NCI-H82 treated with DMSO at 0.1 percent for 48 hours (cell line): ENCODE results near the gene PLCB4.
"Not testable (repeated sequence)": the region's sequence is repeated elsewhere in the genome, so short reads cannot be mapped to it uniquely, and the experiment has no call there.

Source experiments
- DNase-seq: peaks from one replicate; lab custom pipeline; 2025; ENCODE audit not compliant: unreplicated experiment; lab: John Stamatoyannopoulos, UW

Gene PLCB4

DNA sequence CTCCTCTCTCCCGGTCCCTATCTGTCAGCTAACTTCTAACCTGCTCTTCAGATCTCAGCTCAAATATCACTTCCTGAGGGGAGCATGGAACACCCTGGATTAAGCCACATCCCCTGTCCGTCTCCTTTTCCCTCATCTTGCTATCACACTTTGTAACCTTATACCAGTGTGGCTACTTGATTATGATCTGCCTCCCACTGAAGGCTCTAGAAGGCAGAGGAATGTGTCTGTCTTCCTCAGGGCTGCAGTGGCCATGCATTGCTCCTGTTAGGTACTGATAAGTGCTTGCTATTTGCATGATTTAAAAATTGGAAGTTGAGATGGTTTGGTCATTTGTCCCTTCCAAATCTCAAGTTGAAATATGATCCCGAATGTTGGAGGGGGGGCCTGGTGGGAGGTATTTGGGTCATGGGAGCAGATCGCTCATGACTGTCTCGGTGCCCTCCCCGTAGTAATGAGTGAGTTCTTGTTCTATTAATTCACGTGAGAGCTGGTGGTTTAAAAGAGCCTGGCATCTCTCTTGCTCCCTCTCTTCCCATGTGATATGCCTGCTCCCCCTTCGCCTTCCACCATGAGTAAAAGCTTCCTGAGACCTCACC lies 71.4 kb downstream of the PLCB4 start:
- no peak for DNase-seq

GRCh38 chr20:9141070-9141469 lies 72.2 kb downstream of the PLCB4 start:
- DNase-seq: no peak

- DNase-seq: no peak
Measured at GRCh38 chr20:9141921-9142320, 73.0 kb downstream of the PLCB4 start.

DNA sequence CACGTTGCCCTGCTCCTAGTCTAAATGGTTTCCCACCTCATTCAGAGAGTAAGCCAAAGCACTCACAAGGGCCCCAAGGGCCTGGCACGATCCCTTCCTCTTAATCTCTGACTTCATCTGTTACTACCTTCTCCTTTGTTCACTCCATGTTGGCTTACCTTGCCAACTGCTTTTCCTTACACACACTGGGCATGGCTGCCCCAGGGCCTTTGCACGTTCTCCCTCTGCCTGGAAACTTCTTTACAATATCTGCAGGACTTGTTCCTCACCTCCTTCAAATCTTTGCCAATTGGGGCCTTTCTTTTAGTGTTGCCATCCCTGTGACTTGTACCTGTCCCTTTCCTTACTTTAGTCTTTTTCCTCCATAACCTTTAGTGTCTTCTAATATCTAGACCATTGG lies 73.9 kb downstream of the PLCB4 start:
- no peak for DNase-seq

GRCh38 chr20:9143926-9144325 lies 75.0 kb downstream of the PLCB4 start:
- DNase-seq: no peak

- DNase-seq: no peak
Measured at GRCh38 chr20:9144643-9145042, 75.8 kb downstream of the PLCB4 start.

DNA sequence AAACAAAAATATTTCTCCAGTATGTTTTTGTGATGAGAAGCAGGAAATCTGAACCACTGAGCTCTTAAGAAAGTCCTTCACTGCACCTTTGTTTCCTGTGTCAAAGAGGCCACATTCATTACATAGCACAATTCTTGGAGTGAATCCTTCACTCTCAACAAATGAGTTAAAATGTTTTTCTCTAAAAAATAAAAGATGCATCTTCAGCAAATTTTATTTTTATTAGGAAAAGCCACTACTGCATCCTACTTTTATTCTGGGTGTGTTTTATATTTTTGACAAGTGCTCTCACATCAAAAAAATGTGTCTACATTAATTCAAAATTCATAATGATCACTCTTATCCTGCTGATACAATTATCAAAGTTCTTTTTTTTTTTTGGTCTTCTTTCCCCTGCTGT lies 76.3 kb downstream of the PLCB4 start:
- no peak for DNase-seq

DNA sequence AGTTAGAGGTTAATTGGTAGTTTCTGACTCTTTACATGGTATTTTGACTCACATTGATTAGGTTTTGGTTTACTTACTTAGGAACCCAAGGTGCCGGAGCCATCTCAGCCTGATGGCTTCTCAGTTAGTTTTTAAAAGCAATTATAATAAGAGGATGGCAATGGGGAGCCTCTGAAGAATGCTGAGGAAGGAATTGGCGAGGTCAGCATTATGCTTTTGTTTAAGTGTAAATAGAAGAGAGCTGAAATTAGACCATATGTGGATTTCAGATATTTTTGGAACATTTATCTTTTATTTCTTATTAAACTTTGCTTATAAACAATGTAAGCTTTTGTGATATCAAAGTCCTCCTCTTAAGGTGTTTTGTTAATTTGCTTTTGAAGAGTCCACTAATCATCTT lies 77.8 kb downstream of the PLCB4 start:
- no peak for DNase-seq

DNA sequence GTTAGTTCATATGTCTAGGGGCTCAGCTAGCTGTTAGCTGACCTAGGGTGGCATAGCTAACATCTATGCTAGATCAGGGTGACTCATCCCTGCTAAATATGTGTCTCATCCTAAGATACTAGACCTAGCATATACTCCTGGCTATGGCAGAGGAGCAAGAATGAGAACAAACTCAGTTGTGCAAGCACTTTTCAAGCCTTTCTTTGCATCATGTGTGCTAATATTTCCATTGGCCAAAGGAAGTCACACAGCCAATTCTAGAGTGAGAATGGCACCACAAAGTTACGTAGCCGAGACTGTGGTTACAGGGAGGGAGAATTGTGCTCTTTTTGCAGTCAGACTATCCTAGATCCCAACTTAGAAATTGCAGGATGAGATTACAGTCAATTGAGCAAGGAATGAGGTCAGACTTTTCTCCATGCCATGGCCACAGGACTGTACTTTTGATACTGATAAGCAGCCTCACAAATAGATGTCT lies 78.7 kb downstream of the PLCB4 start:
- DNase-seq: no peak

DNA sequence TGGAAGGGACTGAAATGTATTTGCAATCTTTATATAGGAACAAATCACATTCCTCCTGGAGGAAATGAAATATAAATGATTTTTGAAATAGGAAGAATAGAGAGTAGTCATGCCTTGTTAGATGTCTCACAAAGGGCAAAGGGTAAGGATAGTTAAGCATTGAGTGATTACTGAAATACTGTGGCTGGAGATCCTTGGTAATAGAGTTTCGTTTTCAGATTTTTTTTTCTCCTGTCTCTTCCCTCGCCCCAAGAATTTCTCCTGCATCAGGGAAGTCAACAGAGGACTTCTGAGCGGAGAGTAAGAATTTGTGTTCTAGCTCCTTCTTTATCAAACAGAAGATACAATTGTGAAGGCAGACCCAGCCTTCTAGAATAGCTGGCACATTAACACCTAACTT lies 79.4 kb downstream of the PLCB4 start:
- no peak for DNase-seq

DNA sequence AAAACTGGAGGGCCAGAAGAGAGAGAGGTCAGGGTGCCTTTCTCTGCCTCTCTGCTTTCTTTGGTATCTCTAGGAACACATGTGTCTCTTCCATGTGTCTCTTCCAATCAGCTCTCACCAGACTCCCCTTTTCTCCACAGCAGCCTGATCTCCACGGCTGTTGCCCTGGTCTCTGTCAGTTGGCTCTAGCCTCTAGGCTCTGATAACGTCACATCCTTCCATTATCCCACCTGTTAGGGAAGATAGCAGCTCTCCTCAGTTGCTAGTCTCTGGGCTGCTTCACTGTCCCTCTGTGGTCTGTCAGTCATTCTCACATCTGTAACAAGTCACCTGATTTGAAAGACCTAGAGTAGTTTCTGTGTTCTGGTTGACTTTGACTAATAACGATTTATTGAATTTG lies 80.2 kb downstream of the PLCB4 start:
- DNase-seq: no peak

- DNase-seq: no peak
Measured at GRCh38 chr20:9149796-9150195, 80.9 kb downstream of the PLCB4 start.

GRCh38 chr20:9150679-9151078 lies 81.8 kb downstream of the PLCB4 start:
- no peak for DNase-seq

DNA sequence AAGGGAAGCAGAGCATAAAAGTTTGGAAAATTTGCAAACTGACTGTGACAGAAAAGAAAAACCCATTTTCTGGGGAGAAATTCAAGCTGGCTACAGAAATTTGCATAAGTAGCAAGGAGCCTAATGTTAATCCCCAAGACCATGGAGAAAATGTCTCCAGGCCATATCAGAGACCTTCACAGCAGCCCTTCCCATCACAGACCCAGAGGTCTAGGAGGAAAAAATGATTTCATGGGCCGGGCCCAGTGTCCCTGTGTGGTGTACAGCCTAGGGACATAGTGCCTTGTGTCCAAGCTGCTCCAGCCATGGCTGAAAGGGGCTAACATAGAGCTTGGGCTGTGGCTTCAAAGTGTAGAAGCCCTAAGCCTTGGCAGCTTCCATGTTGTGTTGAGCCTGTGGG lies 83.3 kb downstream of the PLCB4 start:
- DNase-seq: not testable (repeated sequence)

DNA sequence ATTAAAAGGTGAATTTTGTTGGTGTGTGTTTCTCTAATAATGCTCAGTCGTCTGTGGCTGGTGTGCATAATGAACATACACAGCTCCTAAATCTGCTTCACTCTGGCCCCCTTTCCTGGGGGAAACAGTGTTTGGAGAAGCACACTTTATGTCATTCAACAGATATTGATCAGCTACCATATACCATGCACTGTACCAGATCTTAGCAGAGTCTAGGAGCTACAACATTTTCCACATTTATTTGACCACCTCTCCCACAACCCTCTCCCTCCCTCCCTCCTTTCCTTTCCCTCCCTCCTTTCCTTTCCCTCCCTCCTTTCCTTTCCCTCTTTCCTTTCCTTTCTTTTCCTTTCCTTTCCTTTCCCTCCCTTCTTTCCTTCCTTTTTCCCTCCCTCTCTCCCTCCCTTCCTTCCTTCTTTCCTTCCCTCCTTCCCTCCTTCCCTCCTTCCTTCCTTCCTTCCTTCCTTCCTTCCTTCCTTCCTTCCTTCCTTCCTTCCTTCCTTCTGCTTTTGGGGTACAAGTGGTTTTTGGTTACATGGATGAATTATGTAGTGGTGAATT lies 85.7 kb downstream of the PLCB4 start:
- DNase-seq: no peak

DNA sequence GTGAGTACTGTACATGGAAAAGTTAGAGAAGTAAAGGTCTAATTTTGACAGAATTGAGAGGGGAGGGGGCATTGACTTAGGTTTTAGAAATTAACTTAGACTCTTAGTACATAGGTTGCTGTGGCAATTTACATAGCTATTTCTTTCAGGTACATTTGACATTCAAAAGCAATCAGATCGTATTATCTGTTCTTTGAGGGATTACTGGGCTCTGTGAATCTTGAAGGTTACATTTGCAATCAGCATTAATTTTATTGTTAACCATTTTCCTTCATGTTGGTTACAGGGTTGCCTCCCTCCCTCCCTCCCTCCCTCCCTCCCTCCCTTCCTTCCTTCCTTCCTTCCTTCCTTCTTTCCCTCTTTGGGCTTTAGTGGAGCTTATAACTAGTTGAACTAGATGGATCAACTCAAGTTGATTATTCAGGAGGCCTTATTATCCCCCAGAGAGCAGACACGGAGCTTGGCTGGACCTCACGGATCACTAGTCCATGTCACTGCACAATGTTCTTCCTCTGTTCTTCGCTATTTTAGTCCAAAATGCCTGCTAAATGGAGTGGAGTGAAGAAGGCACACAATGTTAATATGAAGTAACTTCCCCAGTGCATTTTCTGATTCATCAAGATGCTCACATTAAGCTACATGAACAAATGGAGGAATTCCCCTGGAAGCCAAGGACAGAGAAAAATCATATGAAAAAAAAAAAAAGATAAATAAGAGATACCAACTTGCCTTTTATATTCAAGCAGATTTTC lies 87.8 kb downstream of the PLCB4 start:
- DNase-seq: no peak

- no peak for DNase-seq
Measured at GRCh38 chr20:9160331-9160730, 91.4 kb downstream of the PLCB4 start.

DNA sequence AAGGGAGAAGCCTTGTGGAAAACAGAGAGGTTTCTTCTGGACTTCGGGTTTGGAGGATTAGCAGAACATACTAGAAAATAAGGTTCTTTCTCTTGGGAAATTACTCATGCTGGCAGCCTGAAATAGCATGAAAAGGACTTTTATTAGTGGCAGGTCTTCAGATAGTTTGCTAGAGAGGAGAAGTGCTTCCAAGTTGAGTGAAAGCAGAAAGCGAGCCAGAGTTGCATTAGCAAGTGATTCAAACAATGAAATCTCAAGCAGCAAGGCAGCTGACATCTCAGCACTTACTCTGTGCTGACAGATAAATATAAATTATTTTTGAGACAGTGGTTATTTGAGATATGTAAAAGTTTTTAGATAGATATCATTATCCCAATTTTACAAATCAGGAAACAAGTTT lies 91.9 kb downstream of the PLCB4 start:
- no peak for DNase-seq

DNA sequence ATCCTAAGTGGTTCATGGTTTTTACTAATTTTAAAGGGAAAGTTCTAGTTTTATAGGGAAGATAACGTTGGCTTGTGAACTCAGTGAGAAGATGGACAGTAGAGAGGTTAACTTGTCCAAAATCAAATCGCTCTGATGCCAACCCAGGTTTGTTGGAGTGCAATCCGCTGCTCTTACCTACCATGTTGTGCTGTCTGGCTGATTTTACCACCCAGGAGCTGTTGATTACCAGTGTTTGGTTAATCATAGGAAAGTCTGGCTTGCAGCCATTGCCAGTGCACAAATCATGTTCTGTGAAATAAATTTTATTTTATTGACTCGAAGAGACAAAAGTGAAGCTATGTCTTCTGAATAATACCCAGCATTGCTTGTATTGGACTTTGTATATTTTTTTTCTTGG lies 92.4 kb downstream of the PLCB4 start:
- no peak for DNase-seq

- DNase-seq: no peak
Measured at GRCh38 chr20:9163251-9163650, 94.4 kb downstream of the PLCB4 start.

DNA sequence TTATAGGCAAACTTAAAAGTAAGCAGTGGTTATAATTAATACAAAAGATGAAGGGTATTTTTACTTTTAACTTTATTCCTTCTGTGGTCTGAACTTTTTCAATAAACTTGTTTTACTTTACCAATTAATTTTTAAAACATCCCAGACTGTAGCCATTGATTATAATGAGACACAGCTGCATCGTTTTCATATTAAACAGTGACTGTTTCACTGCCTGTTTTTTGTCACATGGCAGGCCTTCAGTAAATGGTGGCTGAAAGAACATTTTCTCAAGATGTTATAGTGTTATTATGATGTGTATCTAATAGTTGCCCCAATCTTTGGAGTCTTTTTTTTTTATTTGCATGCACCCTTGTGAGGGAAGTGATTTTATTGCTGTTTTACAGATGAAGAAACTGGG lies 95.1 kb downstream of the PLCB4 start:
- no peak for DNase-seq

GRCh38 chr20:9165261-9165660 lies 96.4 kb downstream of the PLCB4 start:
- no peak for DNase-seq
